HG02970 (cell line): ENCODE measurements around the gene CRACR2A.

ENCODE experiments used
- ATAC-seq: cut with Tn5 transposase; IDR thresholded peaks from one replicate; pipeline ENCODE4 v1.9.1; 2021; ENCODE audit warnings: mild to moderate bottlenecking, moderate library complexity, moderate number of reproducible peaks; ENCODE audit not compliant: unreplicated experiment, low FRiP score

Gene CRACR2A

DNA sequence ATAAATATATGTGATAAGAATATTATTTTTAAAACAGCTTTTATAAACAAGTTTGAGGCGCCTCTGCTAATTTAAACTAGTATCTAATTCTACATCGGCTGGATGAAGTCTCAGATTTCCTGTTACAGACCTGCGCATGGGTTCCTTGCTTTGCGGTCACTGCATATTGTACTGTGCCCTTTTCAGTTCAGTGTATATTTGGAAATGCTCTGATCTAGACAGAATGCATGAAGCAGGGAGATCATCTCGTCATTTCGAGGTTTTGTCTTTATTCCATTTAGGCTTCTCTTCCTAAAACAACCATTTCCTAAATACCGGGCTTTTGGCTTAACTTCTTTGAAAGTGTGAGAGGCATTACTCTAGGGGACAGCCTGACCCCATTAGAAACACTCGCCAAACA is 25.6 kb downstream of the CRACR2A start:
- ATAC-seq = no peak

DNA sequence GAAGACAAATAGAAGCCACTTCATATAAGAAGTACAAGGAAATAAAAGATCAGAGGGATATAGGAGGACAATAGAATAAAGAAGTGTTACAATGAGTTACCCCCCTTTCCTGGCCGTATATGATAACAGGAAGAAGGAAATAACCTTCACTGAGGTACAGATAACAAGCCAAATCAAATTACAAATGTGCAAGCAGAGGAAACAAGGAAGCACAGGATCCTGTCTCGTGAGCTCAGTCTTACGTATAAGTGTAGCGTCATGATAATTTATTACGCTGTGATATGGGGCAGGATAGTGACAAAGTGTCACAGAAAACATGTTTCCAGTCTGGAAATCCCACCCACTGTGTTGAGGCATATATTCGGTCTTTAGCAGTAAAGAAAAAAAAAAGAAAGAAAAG is 26.5 kb downstream of the CRACR2A start:
- ATAC-seq = no peak

DNA sequence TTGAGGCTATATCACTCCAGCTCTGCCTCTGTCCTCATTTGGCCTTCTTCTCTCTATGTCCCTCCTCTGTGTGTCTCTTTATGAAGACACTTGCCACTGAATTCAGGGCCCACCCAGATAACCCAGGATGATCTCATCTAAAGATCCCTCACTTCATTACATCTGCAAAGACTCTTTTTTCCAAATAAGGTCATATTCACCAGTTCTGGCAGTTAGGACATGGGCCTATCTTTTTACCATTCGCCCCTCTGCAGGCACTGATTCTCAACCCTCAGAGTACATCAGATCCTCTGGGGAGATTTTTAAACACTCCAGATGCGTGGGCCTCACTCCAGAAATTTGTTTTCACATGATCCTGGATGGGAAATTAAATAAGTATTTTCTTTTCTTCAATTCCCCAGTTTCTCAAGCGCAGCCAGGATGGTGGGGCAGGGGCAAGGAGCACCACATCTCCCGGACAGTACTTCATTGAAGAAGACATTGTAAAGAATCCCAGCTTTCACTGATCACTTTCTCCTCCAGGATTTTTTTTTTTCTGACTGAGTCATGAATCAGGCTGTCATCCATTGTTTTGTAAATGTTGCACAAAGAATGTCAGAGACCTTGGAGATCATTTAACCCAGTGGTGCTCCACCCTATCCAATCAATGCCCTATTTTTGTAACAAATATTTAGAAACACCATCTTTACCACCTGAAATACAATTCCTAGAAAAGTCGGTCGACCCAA is 27.4 kb downstream of the CRACR2A start:
- no peak for ATAC-seq

DNA sequence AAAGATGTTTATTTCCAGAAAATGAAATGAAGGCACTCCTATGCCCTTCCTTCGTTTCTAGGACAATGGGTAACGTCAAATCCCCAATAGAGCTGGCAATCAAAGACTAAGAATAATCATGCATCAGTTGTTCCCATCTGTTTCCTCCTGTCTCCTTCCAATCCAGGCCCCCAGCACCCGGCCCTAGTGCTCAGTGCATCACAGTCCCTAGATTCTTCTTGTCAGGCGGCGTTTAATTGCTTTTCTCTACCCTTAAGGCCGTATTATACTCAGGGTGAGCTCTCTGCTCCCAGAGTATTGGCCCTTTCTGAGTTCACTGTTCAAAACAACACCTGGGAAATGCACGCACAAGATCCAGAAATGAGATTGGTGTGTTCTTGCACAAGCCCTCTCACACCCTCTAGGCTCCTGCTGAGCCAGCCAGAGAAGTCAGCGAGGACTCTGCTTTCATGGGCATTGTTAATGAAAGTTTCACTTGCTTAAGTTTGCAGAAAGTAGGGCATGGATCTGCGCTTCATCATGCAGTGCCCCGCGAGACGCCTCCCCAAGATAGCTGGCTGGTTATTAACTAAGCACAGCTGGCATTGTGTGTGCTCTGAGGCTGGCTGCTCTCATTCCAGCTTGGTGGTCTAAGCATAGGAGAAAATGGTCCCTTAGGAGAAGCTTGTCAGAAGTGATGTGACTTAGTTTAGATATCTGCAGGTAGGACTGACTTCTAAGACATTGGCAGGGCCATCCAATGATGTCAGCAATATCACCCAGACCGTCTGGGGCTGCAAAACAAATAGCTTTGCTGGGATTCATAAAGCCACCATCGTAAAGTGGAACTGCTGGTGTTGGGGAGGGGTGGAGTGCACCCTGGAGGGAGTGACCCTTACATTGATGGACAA is 28.7 kb downstream of the CRACR2A start:
- no peak for ATAC-seq

DNA sequence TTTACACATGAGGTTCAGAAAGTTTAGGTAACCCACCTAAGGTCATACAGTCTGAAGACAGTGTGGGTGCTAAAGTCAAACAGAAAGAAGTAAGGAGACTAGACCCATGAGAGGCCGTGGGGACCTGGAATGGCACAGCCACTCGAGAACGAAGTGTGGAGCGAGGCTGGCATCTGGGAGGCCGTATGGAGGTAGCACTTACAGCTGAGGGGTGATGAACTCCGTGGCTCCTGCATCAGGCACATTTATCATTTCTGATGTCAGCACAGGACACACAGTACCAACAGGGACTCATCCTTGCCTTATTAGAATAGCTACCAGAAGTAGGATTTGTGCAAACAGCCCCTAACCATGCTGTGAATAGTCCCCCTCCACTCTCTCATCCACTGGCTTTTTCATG is 30.5 kb downstream of the CRACR2A start:
- no peak for ATAC-seq

DNA sequence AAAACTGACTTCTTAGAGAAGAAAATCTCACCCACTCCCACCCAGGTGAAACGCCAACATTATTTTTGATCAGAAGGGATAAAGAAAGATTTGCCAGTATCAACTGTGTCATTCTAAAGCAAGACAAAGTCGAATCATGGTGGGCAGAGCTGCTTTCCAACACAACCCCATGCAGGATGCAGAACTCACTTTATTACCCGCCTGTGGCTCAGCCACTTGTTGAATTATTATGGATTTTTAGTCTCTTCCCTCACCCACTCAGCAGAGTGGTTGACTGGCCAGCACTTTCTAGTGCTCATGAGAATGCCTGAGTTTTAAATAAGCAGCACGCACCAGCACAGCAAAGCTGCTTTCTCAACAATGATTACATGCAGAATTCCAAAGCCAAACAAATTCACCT is 32.1 kb downstream of the CRACR2A start:
- ATAC-seq = no peak

DNA sequence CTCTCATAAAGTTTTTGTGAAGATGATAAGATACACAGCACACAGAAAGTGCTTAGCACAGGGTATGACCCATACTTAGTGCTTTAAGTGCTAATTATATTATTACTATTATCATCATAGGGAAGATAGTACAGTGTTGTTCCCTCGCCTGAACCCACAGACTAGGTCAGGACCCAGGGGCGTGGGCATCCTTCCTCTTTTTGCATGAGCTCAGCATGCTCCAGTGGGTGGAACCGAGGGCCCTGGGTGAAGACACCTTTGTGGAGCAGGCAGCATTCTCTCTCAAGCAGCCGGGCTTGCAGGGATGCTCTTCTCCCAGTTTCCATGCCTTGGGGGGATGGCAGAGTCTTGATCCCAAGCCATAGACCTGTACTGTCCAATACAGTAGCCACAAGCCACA is 34.8 kb downstream of the CRACR2A start:
- ATAC-seq = no peak

DNA sequence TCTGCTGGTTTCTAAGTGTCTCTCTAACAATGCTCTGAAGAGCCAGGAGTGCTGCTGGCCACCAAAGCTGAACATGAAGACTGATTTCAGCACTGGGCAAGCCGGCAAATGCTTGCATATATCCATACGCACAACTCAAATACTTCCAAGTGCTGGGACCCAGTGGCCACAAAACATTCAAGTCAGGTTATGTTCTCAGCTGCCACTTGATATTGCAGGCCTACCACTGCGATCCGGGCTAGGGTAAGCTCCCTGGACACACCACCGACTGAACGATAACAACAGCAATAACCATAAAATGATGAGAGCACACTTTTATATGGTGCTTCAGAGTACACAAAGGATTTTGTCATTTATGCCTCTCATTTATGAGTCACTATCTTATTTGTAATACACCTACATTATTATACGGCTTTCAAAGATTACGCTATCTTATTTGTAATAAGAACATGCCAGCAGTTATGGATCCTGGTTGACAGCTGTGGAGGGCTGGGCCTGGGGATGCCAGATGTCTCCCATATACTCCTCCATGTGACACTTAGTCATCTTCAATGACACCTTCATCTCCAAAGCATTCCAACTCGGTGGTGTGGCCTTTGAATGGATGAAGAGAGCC is 35.5 kb downstream of the CRACR2A start:
- ATAC-seq = no peak

DNA sequence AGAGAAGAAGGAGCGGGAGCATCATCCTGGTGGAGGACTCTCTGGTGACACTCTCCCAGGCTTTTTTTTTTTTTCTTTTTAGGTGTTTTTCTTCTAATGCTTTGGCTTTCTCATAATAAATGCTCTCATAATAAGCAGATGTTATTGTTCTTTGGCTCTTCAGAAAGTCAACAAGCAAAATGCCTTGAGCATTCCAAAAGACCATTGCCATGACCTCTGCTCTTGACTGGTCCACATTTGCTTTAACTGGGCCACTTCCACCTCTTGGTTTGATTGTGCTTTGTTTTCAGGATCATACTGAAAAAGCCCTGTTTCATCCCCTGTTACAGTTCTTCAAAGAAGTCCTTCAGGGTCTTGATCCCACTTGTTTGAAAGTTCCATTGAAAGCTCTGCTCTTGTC is 36.9 kb downstream of the CRACR2A start:
- no peak for ATAC-seq

DNA sequence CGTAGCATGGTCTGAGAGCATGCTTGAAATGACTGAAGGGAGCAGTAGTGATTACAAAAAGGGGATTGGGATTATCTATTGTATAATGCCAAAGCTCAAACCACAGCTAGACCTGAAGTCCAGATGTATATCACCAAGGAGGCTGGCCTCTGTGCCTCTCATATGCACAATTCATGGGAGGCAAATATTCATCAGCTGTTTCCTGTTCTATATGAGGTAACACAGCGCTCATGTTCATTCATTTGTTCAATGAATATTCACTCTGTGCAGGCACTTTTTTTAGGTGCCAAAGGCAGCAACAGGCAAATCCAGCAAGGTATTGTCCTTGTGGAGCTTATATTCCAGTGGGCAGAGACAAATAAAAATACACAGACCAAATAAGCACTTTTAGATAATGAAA is 39.0 kb downstream of the CRACR2A start:
- ATAC-seq = no peak

DNA sequence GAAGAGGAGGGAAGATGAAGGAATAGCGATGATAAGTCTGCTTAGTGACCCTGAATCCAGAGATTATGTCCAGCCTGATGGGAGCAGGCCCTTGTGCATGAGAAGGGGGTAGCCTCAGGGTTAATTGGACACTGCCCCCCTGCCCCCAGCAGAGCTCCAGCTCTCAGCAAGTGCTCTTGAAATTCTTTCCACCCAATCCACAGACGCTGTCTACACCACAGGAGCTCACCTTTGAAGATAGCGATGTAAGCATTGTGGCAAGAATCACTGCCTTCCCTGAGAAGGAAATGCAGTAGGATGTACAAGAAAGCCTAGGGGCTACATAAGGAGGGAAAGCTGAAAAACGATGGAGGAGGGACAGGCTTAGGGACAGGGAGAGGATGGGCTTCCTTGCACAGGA is 39.4 kb downstream of the CRACR2A start:
- no peak for ATAC-seq

DNA sequence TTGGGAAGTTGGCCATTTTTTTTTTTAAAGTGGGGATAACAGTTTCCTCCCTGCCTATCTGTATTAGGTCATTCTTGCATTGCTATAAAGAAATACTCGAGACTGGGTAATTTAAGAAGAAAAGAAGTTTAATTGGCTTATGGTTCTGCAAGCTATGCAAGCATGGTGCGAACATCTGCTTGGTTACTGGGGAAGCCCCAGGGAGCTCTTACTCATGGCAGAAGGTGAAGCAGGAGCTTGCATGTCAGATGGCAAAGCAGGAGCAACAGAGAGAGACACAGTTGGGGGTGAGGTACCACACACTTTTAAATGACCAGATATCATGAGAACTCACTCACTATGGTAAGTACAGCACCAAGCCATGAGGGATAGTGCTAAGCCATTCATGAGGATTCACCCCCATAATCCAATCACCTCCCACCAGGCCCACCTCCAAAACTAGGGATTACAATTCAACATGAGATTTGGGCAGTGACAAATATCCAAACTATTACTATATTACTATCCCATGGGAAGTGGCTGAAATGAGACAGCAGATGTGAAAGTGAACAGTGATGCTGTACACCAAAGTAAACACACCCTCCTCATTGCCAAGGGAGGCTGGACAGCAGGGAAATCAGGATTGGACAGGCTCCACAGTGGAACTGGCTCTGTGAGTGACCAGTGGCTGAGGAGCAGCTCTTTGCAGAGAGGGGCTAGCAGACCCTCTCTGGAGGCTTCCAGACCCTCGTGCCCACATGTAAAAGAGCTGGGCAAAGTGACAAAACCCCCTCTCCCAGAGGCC is 40.5 kb downstream of the CRACR2A start:
- ATAC-seq = no peak

DNA sequence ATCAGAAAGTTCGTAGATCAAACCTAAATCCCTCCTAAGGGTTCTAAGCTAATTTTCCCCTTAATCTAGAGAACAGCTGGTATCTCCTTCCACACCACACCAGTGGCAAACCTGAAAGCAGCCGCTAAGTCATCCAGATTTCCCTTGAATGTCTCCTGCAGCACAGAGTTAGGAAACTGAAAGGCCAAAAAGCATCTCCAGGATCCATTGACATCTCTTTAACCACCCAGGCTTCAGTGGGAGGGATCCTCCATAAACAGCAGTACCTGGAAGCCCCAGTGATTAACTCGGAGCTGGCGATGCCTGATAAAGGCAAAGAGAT is 47.6 kb downstream of the CRACR2A start:
- no peak for ATAC-seq

DNA sequence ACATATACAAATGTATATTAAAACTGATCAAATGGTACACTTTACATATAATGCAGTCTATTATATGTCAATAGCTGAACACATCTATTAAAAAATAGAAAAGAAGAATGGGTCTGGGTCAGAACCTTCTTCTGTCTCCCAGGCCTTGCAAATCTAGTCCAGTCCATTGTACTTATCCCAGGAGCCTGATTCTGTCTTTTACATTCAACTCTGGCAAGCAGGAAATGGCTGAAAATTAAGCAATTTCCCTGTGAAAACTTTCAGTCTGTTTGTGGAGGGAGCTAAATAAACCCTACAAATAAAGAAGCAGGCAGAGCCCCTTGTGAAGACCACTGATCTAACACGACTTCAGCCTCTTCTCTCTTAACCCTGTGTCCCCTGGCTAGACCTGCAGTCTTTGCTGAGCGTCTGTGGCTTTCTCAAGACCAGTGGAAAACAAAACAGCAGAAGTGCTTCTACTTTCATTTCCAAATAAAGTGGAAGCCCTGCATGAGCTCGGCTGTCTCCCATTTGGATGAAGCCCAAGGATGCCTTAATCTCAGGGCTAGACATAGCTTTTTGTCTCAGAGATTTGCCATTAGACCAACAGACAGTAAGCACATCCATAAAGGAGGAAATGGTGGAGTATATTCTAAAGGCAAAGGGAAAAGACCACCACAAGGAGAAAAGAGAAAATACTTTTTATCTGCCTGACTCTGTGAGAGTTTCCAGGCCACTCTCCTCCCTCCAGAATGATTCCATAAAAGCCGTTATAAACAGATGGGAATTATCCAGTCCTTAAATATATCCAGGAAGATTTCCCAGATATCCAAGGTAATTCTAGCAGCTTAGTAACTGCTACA is 48.2 kb downstream of the CRACR2A start:
- ATAC-seq = no peak

DNA sequence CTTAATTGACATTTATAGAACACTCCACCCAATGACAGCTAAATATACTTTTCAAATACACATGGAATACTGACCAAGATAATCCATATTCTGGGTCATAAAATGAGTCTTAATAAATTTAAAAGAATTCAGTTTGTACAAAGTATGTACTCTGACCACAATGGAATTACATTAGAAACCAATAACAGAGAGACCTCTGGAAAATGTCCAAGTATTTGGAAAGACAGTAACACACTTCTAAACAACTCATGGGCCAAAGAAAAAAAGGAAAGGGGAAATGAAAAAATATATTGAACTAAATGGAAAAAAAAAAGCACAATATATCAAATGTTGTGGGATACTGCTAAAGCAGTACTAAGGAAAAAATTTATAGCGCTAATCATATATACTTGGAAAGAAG is 52.0 kb downstream of the CRACR2A start:
- ATAC-seq = no peak

DNA sequence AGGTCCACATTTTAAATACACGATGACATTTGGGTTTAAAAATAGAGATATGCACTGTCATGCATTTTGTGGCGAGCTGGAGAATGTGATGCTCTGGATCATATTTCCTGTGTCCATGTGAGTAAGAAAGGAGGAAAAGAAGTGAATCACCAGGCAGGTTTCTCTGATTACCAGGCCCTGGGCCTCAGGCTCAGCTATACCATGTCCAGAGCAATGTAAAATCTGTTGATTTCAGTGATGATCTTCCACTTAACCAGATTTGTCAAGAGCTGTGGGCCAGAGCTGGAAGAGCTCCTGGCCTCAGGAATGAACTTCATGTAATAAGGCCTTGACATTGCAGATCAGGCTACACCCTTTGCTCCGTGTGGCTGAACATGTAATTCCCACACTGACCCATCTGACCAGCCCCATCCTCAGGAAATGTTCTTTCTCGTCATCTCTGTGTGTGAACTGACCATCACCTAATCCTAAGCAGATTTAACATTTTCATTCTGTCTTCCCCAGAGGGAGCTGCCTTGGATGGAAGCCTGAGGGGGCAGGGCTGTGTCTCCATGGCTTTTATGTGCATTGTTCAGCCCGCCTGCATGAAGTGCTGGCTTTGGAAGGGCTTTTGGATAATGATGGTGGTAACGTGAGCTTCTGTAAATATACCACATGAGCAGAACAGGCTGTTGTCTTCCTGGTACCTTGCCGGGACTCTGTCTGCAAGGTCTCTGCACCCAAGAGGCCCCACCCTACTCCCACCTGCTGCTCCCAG is 54.5 kb downstream of the CRACR2A start:
- no peak for ATAC-seq

DNA sequence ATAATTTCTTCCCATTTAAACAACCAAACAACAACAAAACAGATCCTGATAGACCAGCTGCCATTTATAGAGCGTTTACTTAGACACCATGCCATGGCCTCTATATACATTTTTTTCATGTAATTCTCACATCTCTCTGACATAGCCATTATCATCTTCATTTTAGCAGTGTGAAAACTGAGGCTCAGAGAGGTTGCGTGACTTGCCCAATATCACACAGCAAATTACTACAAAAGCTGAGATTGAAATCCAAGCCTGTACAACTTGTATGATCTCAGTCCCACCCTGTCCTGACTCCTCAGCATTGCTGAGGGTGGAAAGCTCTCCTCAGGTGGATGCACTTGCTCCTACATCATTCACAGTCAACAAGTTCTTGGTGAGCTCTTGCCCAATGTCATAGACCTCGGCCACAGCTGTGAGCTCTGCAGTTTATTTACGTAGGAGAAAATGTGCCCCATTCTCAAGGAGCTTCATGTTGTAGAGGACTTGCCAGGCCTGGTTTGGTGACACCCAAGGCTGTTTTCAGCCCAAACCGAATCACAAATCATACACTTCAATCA is 55.5 kb downstream of the CRACR2A start:
- no peak for ATAC-seq

DNA sequence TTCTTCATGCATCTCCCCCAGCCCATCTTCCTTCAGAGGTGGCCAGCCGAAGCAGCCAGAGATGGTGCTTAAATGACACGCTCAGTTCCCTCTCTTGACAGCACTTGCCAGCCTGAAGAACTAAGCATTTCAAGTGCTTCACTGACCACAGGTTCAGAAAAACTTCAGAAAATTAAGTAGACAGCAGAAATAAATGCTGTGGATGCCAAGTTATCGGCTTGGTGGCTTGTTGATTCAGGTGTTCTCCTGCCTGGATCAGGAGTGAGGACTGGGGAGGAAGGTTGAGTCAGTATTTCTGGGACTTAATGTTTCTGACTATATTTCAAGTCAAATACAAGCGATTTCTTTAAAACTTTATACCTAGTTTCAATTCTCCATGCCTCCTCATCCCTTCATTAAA is 58.2 kb downstream of the CRACR2A start:
- ATAC-seq = no peak
